Caco-2 (cell line): ENCODE data around the gene PDE4D. TPM values are rescaled to one million over a fixed set of nuclear protein-coding genes. Genes with fewer than 3 reads are reported as not detected.

Source experiments
- BruUV-seq: library from RNA; stranded (reverse); fragments of 400-500 nt; replicated peaks from 2 replicates; lab custom pipeline; 2021; lab: Mats Ljungman, UMichigan
- CTCF ChIA-PET: fragments of 300-600 bp; sonication (Branson Sonifier 250); formaldehyde crosslinking; loops from one replicate; lab custom pipeline; 2022; ENCODE audit warnings: antibody characterized with exemption; lab: Charles Lee
- POLR2A ChIA-PET: fragments of 300-600 bp; sonication (Branson Sonifier 250); formaldehyde crosslinking; loops from one replicate; lab custom pipeline; 2022; ENCODE audit warnings: antibody characterized with exemption; lab: Charles Lee
- DNase-seq, 2 experiments: peaks; one replicate each; pipeline versions ENCODE4 v3.0.0 to v3.0.0-alpha.2; 2020 to 2022
- H3K27me3 ChIP-seq: replicated peaks from 2 replicates; pipeline ENCODE4 v1.6.0; 2011; ENCODE audit warnings: low read length; ENCODE audit not compliant: control insufficient read depth, insufficient read depth
- H3K36me3 ChIP-seq: 2 replicates; pipeline ENCODE4 v1.5.1; 2011; ENCODE audit warnings: low read length; ENCODE audit not compliant: control insufficient read depth, insufficient read depth
- H3K4me1 ChIP-seq: fragments of 250-450 bp; sonication (Bioruptor Pico); 2 replicates; pipeline ENCODE4 v1.5.1; 2020; ENCODE audit warnings: mild to moderate bottlenecking
- H3K4me3 ChIP-seq: 2 replicates; pipeline ENCODE4 v1.5.1; 2011; ENCODE audit warnings: low read depth, mild to moderate bottlenecking, control low read depth, low read length
- H3K9me3 ChIP-seq: fragments of 250-450 bp; sonication (Bioruptor Pico); 2 replicates; pipeline ENCODE4 v1.5.1; 2020; ENCODE audit warnings: mild to moderate bottlenecking, moderate library complexity
- H3K27ac Mint-ChIP-seq: one replicate; pipeline ENCODE4 v1.8.0; 2022; ENCODE audit warnings: mixed read lengths; ENCODE audit not compliant: unreplicated experiment
- H3K27me3 Mint-ChIP-seq: one replicate; pipeline ENCODE4 v1.8.0; 2022; ENCODE audit warnings: mixed read lengths; ENCODE audit not compliant: insufficient read depth, unreplicated experiment
- H3K36me3 Mint-ChIP-seq: one replicate; pipeline ENCODE4 v1.8.0; 2022; ENCODE audit warnings: mild to moderate bottlenecking, mixed read lengths; ENCODE audit not compliant: insufficient read depth, unreplicated experiment
- H3K4me1 Mint-ChIP-seq: one replicate; pipeline ENCODE4 v1.8.0; 2022; ENCODE audit warnings: low read depth, mixed read lengths; ENCODE audit not compliant: unreplicated experiment
- H3K4me3 Mint-ChIP-seq: one replicate; pipeline ENCODE4 v1.8.0; 2022; ENCODE audit warnings: mild to moderate bottlenecking, moderate library complexity, mixed read lengths; ENCODE audit not compliant: unreplicated experiment
- H3K9me3 Mint-ChIP-seq: one replicate; pipeline ENCODE4 v1.8.0; 2022; ENCODE audit warnings: mixed read lengths; ENCODE audit not compliant: unreplicated experiment
- CTCF ChIP-seq, 2 experiments: fragments of 200-600 bp in 1 of 2; IDR thresholded peaks; 1 replicate in 1 of 2; 2 replicates in 1 of 2; pipeline versions ENCODE4 v1.5.1 to v1.8.0; 2011 to 2022; ENCODE audit warnings: antibody characterized with exemption in 1 of 2, control low read depth in 1 of 2, inconsistent platforms in 1 of 2, low read depth in 1 of 2, low read length in 1 of 2, mild to moderate bottlenecking in 1 of 2, moderate library complexity in 1 of 2; ENCODE audit not compliant: insufficient read depth in 1 of 2, severe bottlenecking in 1 of 2, unreplicated experiment in 1 of 2
- intact Hi-C: fragments of 100-400 bp; cut with micrococcal nuclease; formaldehyde crosslinking; loops from one replicate; pipeline ENCODE4 v1.10.0; 2022; ENCODE audit not compliant: unreplicated experiment
- total RNA-seq: library from RNA; stranded (reverse); gene quantifications from 2 replicates; pipeline ENCODE4 v1.2.3, GENCODE V29; 2022

Gene PDE4D
- total RNA-seq, 1 experiment from 2014 or later: 89.8 TPM

GRCh38 chr5:59207401-59207800 is 686.1 kb downstream of the PDE4D start:
- Histone ChIP-seq H3K36me3 (no peaks in the 10 kb centered on the region), H3K9me3 (peaks cover 4% of the 10 kb centered on the region; the same call in 1 of the 2 replicates), H3K4me1 (no peaks in the 10 kb centered on the region), H3K27me3 (no peaks in the 10 kb centered on the region), H3K4me3 (no peak overlapping the region)
- POLR2A ChIA-PET: no interaction called here
- intact Hi-C loops: no loop called here
- no peak for DNase-seq
- CTCF ChIA-PET: no interaction called here
- no peaks in the 10 kb centered on the region for H3K9me3 Mint-ChIP-seq
- TF ChIP-seq CTCF (IDR thresholded peaks at IDR 0.05; ENCODE audit: insufficient read depth in 1 of 2, low read depth in 1 of 2, low read length in 1 of 2, severe bottlenecking in 1 of 2, unreplicated experiment in 1 of 2): no peak
- no peaks in the 10 kb centered on the region for H3K27me3 Mint-ChIP-seq
- no peak overlapping the region for H3K4me3 Mint-ChIP-seq
- no TSS peak for BruUV-seq
- no peak overlapping the region for H3K27ac Mint-ChIP-seq
- no peaks in the 10 kb centered on the region for H3K4me1 Mint-ChIP-seq
- no peaks in the 10 kb centered on the region for H3K36me3 Mint-ChIP-seq

- Histone ChIP-seq H3K27me3 (no peaks in the 10 kb centered on the region), H3K36me3 (no peaks in the 10 kb centered on the region), H3K9me3 (peaks cover 4% of the 10 kb centered on the region; the same call in 1 of the 2 replicates), H3K4me1 (no peaks in the 10 kb centered on the region), H3K4me3 (no peak overlapping the region)
- Mint-ChIP-seq H3K27ac (no peak overlapping the region), H3K36me3 (no peaks in the 10 kb centered on the region), H3K9me3 (no peaks in the 10 kb centered on the region), H3K27me3 (no peaks in the 10 kb centered on the region), H3K4me3 (no peak overlapping the region), H3K4me1 (no peaks in the 10 kb centered on the region)
- intact Hi-C loops: no loop called here
- ChIA-PET POLR2A (no interaction called here), CTCF (interaction anchor here (0.7 kb wide), 1 partner anchor 58 kb away, joined by 5 read pairs; no protein-coding TSS in a partner anchor)
- DNase-seq: no peak
- no TSS peak for BruUV-seq
- TF ChIP-seq CTCF (IDR thresholded peaks at IDR 0.05; ENCODE audit: insufficient read depth in 1 of 2, low read depth in 1 of 2, low read length in 1 of 2, severe bottlenecking in 1 of 2, unreplicated experiment in 1 of 2): no peak
These were observed 687.4 kb downstream of the PDE4D start for GRCh38 chr5:59206132-59206581.

DNA sequence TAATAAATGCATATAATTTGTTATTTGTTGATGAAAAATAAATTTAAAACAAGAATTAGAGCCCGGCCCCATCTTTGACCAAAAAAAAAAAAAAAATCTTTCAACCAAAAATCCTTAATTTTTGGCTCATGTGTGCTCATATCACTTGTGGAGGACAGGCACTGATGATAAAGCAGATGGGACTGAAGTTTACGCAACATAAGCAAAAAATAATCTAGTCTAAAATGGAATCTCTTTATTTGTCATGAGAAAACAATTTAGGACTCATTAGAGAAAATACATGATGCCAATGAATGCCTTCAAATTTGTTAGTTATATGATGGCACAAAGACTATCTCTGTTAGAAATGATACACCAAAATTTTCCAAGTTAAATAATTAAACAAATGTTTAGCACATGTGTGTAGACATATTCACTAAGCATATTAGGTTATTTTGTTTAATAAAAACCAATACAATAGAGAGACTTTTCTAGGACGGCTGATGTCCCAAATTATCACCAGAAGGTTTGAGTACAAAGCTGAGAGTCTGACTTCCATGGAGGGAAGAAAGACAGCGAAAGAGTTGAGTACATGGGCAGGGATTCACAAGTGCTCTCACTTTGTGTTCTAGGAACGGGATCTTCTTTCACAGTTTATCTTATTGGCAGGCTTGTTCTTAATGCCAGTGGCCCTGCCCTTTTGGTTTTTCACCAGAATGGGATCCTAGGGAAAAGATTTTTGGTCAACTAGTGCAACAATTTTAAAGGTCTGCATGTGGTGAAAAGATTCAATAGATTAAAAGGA is 689.2 kb downstream of the PDE4D start:
- Mint-ChIP-seq H3K4me1 (no peaks in the 10 kb centered on the region), H3K27ac (no peak overlapping the region), H3K27me3 (no peaks in the 10 kb centered on the region), H3K9me3 (no peaks in the 10 kb centered on the region), H3K4me3 (no peak overlapping the region), H3K36me3 (no peaks in the 10 kb centered on the region)
- no peak for TF ChIP-seq CTCF (IDR thresholded peaks at IDR 0.05; ENCODE audit: insufficient read depth in 1 of 2, low read depth in 1 of 2, low read length in 1 of 2, severe bottlenecking in 1 of 2, unreplicated experiment in 1 of 2)
- no TSS peak for BruUV-seq
- no peak for DNase-seq
- intact Hi-C loops: no loop called here
- ChIA-PET CTCF (no interaction called here), POLR2A (no interaction called here)
- Histone ChIP-seq H3K36me3 (no peaks in the 10 kb centered on the region), H3K4me1 (no peaks in the 10 kb centered on the region), H3K27me3 (no peaks in the 10 kb centered on the region), H3K9me3 (peaks cover 4% of the 10 kb centered on the region; the same call in 1 of the 2 replicates), H3K4me3 (no peak overlapping the region)
